HG03575 (cell line): ENCODE results near the gene MVD.
"Not testable (repeated sequence)": the region's sequence is repeated elsewhere in the genome, so short reads cannot be mapped to it uniquely, and the experiment has no call there.

ENCODE experiments used
- ATAC-seq: cut with Tn5 transposase; IDR thresholded peaks from one replicate; pipeline ENCODE4 v1.9.1; 2021; ENCODE audit not compliant: unreplicated experiment, insufficient number of reproducible peaks, low FRiP score; ENCODE audit errors: extremely low read depth

MVD gene

DNA sequence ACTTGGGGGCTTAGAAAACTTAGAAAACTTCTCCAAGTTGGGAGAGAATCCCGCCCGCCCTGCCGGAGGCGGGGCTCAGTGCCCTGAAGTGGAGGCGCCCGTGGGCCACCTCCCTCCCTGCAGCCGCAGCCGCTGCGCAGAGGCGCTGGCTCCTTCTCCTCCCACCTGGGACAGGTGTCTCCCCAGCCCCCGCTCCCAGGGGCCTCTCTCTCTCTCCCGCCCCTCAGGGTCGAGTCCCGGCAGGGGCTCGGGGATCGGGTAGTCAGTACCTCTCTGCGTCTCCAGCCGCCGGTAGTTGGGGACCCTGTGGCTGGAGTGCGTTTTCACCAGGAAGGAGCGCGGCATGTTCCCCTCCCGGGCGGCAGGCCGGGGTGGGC lies 23.2 kb upstream of the MVD start:
- no peak for ATAC-seq

DNA sequence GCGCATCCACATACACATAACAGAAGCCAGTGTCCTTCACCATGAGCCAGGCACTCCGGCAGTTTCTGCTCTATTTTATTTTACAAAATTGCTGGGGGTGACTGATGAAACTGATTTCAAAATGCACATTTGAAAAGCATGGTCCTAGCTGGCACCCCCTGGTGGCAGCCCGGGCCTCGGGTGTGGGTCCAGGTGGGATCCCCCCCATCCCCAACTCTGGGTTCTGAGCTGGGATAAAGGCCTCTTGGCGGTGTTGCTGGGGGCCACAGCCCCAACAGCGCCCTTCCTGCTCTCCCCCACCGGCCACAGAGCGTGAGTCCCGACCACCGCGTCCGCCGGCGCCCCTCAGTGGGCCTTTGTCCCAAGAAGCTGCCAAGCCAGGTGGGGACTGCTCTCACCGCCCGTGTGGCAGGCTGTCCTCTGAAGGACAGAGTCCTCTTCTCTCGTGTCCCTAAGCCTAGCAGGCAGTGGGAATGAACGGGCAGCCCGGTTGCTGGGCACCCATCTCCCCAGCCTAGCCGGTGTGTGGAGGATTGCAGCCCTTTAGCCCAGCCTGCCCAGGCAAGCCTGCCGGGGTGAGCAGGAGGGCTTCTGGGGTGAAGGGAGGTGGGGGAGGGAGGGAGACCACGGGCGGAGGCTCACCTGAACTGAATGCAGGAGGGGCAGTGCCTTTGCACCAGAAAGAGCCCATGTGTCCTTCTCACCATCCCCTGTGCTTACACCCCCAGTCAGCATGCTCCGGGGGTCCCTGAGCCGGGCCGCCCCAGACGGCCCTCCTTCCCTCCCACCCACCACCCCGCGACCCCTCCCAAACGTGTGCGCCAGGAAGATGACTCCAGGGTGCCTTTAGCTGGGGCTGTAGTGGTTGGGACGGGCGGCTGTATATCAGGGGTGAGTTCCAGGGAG lies 22.5 kb upstream of the MVD start:
- ATAC-seq: no peak

DNA sequence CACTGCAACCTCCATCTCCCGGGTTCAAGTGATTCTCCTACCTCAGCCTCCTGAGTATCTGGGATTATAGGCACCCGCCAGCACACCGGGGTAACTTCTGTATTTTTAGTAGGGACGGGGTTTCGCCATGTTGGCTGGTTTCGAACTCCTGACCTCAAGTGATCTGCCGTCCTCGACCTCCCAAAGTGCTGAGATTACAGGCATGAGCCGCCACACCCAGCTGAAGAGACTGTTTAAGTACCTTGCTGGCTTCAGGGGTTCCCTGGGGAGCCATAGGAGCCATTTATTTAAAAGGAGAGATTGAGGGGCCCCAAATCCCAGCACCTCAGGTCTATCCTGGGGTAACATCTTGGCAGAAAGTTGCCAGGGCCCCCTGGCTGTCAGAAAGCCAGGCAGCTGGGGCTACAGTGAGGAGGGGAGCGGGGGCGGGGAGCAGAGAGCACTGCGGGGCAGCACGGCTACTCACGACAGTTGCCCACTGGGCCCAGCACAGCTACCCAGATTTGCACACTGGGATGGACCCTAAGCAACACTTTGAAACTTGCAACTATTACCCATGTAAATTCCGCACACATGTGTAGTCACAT lies 21.8 kb upstream of the MVD start:
- no peak for ATAC-seq

DNA sequence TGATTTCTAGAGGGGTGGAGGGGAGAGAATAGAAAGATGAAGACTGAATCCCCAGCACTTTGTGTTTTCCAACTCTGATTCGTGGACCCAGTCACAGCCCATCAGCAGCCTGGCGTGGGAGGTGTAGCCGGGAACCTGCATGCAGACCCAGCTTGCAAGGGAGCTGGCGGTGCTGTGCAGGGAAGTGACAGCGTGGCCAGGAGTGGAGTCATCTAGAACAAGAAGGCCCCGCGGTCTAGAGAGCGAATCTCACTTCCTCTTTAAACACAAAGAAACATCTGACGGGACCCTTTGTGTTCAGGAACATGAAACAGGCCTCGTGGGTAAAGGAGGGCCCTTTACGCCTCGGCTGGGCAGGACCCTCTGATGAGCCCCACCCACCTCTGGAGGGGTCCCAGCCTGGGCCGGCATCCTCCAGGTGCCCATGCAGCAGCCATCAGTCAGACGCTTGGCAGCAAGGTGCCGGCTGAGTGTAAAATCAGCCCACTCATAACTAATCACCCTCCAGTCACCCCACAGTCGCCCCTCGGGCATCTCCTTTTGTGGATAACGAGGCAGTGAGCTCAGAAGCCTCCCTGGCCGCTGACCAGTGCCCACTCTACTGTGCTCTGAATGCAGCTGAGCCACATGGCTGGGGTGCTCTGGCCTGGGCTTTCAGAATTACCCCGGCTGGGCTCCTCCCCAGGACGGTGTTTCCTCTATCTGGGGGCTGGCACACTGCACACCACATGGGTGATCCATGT lies 19.0 kb upstream of the MVD start:
- no peak for ATAC-seq

DNA sequence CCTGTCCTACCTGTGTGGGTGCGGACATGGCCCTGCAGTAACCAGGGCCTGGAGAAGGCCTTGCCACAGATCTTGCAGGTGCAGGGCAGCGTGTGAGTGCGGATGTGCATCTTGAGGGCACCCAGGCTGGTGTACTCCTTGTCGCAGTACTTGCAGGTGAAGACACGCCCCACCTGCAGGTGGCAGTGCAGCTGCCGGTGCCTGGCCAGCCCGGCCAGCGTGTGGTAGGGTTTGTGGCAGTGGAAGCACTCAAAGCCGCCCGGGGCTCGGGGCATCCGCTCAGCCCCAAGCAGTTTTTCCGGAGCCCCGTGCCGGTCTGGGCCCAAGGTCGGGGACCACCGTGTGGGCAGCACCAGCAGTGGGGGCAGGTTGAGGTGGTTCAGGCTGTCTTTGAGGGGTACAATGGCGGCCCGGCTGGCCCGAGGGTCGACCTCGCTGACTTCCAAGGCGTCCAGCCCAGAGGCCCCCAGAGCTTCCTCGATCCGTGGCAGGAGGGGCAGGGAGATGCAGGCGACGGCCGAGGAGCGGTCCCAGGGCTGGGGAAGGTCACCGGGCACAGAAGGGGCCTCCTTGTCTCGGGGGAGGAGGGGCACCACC lies 18.3 kb upstream of the MVD start:
- no peak for ATAC-seq

DNA sequence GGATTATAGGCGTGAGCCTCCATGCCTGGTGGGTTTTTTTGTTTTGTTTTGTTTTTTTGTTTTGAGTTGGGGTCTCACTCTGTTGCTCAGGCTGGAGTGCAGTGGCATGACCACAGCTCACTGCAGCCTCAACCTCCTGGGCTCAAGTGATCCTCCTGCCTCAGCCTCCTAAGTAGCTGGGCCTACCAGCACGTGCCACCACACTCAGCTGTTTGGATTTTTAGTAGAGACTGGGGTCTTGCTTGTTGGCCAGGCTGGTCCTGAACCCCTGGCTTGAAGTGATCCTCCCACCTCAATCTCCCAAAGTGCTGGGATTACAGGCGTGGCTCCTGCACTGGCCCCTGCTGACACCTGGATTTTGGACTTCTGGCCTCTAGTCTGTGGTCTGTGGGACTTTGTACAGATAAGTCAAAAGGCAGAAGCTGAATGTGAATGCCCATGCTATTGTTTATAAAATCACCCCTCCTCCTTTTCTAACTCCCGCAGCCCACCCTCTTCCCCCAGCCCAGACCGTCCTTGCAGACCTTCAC lies 17.7 kb upstream of the MVD start:
- no peak for ATAC-seq

DNA sequence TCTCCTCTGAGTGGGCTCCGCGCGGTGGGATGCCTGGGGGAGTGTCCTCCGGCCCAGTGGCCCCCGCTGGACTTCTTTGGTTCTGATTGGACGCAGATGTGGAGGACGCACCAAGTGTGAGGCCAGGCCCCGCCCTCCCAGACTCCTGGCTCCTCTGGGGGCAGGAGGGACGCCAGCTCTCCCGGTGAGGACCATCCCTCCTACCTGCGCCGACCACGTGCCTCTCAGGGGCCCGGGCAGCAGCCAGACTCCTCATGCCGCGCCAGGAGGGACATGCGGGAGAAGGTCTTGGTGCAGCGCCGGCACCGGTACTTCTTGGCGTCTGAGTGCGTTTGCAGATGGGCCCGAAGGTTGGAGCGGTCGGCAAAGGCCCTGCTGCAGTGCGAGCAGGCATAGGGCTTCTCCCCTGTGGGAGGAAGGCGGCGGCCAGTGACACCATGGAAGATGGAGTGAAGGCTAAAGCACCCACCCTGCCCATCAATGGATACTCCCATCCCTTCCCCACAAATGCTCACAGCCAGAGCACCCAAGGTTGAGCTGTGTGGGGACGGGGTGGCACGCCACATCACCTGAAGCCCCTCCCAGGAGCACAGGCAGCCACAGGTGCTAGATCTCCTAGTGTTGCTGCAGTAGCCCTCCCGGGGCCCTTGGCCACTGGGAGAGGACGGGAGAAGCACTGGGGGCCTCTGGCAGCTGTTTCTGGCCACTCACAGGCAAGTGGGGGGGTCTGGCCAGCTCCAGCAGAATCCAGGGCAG lies 15.5 kb upstream of the MVD start:
- ATAC-seq: no peak

DNA sequence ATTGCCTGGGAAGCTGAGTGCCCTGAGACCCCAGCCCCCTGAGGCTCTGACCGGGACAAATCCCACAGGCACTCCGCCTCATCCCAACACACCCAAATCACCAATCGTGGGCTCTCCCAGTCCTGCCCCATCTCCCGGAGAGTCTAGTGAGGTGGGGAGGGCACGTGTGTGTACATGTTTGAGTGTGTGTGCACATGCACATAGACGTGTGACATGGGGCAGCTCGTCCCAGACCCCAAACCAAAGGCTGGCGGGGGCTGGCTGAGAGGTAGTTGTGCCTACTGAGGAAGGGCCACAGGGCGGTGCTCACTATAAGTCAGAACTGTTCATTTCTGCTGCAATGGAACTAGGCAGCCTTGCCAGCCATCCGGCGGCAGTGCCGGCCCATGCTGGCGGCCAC lies 14.8 kb upstream of the MVD start:
- ATAC-seq: no peak

- ATAC-seq: no peak
Measured at GRCh38 chr16:88676502-88677242, 13.8 kb upstream of the MVD start.

DNA sequence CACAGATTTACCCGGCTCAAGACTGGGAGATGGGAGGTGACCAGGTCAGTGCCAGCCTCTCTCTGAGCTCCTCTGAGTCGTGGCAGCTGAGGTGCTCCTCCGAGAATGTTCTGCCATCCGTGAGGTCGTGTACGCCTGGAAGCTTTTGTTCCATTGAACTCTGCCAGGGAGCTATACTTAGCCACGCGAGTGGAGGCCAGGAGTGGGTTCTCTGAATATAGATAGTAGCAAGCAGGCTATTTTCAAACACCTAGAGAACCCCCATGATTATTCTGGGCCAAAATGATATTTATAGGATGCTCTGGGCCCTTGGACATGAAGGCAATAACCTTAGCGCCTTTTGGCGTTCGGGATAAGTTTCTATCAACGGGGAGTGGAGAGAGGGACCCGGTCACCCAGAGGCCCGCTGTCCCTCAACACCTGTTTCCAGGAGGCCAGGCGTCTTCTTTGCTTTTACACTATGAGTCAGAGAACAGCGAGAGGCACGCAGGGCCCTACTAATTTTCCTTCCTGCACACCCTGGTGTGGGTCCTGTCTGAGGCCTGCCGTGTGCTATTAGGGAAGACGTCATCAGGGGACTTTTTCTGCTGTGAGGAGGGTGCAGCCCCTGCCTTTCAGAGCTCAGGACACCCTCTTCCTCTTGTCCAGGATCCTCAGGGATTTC lies 11.0 kb upstream of the MVD start:
- ATAC-seq: no peak

DNA sequence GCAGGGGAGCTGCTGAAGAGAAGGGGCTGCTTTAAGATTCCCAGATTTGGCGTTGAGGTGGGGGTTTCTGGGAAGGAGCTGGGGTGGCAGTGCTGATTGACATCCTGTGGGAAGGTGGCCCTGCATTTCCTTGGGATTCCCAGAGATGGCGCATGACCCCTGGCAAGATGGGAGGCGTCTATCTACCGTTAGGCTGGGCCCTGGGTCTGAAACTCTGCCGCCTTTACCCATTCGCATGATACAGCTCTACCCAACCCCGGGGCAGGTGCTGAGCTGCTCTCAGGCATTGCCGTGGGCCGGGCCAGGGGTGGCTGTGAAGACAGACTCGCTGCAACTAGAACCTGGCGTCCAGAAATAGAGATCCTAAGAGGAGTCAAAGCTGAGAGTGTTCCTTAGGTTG lies 9.9 kb upstream of the MVD start:
- ATAC-seq: no peak

DNA sequence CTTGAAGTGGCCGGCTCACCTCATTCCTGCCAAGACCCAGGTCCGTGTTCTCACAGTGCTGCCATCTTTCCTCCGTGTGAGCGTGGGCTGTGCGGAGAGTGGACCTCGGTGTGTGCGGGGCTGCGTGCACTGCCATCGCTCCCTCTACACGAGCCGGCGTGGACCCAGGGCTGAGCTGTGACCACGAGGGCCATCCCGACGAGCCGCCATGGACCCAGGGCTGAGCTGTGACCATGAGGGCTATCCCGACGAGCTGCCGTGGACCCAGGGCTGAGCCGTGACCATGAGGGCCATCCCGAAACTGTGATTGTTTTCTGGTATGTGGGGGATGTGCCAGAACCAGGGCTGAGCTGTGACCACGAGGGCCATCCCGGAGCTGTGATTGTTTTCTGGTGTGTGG lies 8.9 kb upstream of the MVD start:
- no peak for ATAC-seq

DNA sequence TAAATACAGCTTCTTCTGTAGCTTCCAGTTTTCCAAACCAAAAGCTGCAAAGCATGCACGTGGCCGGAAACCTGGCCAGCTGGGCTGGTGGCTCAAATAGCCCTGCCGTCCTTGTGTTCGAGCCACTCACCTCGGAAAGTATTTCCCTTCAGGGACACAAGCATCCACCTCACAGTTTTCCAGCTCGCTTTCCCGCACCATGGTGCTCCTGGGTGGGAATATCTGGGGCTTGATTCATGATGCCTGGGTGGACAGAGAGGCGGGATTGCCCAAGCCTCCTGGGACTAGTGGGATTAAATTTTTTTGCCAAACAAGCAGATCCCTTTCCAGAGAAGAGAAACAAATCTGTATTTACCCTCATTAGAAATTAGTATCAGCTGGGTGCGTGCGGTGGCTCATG lies 7.1 kb upstream of the MVD start:
- ATAC-seq: no peak

GRCh38 chr16:88669493-88669892 lies 6.6 kb upstream of the MVD start:
- ATAC-seq: not testable (repeated sequence)

GRCh38 chr16:88667461-88667860 lies 4.6 kb upstream of the MVD start:
- no peak for ATAC-seq

DNA sequence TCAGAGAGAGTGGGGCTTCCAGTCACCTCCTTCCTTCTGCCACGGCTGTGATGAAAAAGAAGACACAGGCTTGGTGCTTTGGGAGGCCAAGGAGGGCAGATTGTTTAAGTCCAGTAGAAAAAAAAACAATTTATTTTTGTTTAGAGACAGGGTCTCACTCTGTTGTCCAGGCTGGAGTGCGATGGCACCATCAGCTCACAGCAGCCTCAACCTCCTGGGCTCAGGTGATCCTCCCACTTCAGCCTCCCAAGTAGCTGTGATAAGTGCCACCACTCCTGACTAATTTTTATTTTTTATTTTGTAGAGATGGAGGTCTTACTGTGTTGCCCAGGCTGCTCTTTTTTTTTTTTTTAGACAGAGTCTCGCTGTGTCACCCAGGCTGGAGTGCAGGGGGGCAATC lies 2.7 kb upstream of the MVD start:
- ATAC-seq: no peak

DNA sequence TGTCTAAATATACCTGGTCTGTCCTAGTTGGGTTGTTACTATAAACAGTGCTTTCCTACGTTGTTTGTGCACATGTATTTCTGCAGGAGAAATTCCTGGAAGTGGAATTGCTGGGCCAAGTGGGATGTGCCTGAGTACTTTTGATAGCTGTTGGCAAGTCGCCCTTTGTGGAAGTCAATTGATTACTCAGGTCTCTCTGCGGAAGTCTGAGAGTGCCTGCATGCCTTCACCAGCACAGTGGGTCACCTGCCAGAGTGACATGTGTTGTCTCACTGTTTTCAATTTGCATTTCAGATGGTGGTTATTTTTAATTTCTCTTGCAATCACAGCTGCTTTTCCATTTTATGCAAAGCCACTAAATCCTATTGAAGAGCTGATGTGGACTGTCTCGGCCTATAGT lies 2.3 kb upstream of the MVD start:
- ATAC-seq: no peak
